HAP-1 (cell line): ENCODE results near the gene HDLBP.

ENCODE experiments used
- DNase-seq, 2 experiments: peaks; one replicate each; pipeline ENCODE4 v3.0.0-alpha.2; 2016 to 2020; ENCODE audit warnings: low spot score in 2 of 2
- H3K27me3 ChIP-seq: fragments of 250-450 bp; sonication (Bioruptor Pico); 2 replicates; pipeline ENCODE4 v1.5.1; 2020; ENCODE audit warnings: low read depth, mild to moderate bottlenecking, moderate library complexity
- H3K36me3 ChIP-seq: fragments of 250-450 bp; sonication (Bioruptor Pico); replicated peaks from 2 replicates; pipeline ENCODE4 v1.5.1; 2020; ENCODE audit warnings: mild to moderate bottlenecking
- H3K4me1 ChIP-seq: fragments of 250-450 bp; sonication (Bioruptor Pico); 2 replicates; pipeline ENCODE4 v1.5.1; 2020; ENCODE audit warnings: mild to moderate bottlenecking
- H3K4me3 ChIP-seq: fragments of 250-450 bp; sonication (Bioruptor Pico); 2 replicates; pipeline ENCODE4 v1.5.1; 2020; ENCODE audit warnings: mild to moderate bottlenecking, moderate library complexity
- H3K9me3 ChIP-seq: fragments of 250-450 bp; sonication (Bioruptor Pico); 2 replicates; pipeline ENCODE4 v1.5.1; 2020; ENCODE audit warnings: mild to moderate bottlenecking, moderate library complexity
- in situ Hi-C: fragments of 300-500 bp; cut with MboI; formaldehyde crosslinking; loops from 3 replicates; pipeline ENCODE4 v1.14.3; 2020; ENCODE audit warnings: low sequenced_read_pairs, inconsistent platforms, mixed read lengths

The HDLBP gene

DNA sequence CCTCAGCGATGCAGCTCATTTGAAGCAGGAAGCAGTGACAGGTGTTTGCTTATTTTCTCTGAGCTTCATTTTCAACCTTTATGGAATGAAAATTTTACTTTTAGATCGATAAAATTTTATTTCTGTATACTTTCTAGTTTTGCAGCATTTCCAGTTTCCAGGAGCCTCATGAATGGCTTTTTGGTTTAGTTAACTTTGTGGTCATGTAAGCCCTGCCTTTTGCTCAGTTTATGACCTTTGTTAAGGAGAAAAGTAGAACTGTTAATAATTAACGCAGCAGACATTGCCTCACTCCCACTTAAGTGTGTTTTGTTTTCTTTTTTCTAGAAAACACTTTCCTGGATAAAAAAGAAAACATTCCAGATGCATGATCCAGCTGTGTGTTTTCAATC is 36.2 kb upstream of the HDLBP start:
- peaks cover 70% of the 10 kb centered on the region for H3K36me3 ChIP-seq
- in situ Hi-C loops = loop anchor here (10.0 kb wide), 1 partner anchor 533 kb away; no protein-coding TSS in a partner anchor
- no peaks in the 10 kb centered on the region for H3K9me3 ChIP-seq
- peaks cover 7% of the 10 kb centered on the region for H3K4me1 ChIP-seq
- no peak overlapping the region for H3K4me3 ChIP-seq
- H3K27me3 ChIP-seq = no peaks in the 10 kb centered on the region
- DNase-seq = no peak

DNA sequence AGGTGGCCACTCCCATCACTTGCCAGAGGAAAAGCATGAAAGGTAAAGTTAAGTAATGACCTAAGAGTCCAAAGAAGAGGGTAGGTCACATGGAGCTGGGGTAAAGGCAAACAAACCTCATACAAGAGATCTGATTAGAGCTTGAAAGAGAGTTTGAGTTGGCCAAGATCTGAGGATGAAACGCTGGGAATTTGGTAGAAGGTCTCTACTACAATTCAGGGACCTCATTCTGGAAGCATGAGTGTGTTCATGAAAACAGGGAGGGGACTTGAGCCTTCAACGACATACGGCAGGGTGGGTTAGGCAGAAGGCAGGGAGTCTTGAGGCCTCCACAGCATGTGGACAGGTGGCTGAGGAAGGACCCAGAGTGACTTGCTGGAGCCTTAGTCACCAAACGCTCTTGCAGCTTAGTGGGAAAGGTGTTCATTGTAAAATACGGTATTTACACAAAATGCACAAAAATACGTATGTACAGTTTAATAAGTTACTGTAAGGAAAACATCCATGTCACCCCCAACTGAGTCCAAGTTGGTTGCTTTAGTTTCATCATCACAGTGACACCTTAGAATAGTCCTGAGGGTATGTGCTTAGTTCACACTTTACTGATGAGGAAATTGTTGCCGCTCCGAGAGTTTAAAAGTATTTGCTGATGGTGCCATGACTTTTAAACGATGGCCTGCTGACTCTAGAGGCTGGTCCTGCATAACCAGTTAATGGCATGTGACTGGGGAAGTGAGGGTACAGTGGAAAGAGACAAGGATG is 35.6 kb upstream of the HDLBP start:
- H3K36me3 ChIP-seq = peaks cover 76% of the 10 kb centered on the region
- in situ Hi-C loops = loop anchor here (10.0 kb wide), 1 partner anchor 534 kb away; no protein-coding TSS in a partner anchor
- H3K4me3 ChIP-seq = no peak overlapping the region
- no peaks in the 10 kb centered on the region for H3K9me3 ChIP-seq
- H3K4me1 ChIP-seq = peaks cover 7% of the 10 kb centered on the region
- no peaks in the 10 kb centered on the region for H3K27me3 ChIP-seq
- no peak for DNase-seq

DNA sequence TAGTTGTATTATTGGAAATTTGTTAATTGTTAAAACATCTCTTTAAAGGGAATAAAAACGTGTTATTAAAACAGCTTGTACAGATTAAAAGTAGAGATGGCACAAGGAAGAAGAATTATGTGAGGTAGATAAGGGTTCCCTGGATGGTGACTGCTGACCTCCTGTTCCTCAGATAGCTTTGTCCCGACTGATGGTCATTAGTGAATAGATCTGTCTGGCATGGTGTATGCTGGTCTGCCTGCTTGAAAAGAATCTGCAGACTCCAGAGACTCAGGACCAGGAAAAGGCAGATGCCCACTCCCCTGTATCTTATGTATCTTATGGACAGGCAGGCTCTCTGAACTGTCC is 35.0 kb upstream of the HDLBP start:
- Histone ChIP-seq H3K9me3 (no peaks in the 10 kb centered on the region), H3K4me3 (no peak overlapping the region), H3K36me3 (peaks cover 81% of the 10 kb centered on the region), H3K27me3 (no peaks in the 10 kb centered on the region), H3K4me1 (peaks cover 7% of the 10 kb centered on the region)
- in situ Hi-C loops = loop anchor here (10.0 kb wide), 1 partner anchor 534 kb away; no protein-coding TSS in a partner anchor
- no peak for DNase-seq

DNA sequence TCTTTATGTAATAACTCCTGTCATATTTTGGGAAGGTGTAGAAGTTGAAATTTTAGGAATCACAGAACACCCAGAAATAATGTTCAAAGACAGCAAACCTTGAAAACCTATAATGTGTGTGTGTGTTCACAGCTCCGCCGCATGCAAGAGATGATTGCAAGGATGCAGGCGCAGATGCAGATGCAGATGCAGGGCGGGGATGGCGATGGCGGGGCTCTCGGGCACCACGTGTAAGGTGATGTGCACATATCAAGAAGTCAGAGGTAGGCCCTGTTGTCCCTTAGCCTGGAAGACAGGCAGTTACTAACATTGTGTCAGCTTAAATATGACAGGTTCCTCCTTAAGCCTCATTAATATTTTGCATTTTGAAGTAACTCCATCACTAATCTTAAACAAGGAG is 34.5 kb upstream of the HDLBP start:
- Histone ChIP-seq H3K4me1 (peaks cover 4% of the 10 kb centered on the region), H3K4me3 (no peak overlapping the region), H3K36me3 (peaks cover 87% of the 10 kb centered on the region), H3K9me3 (no peaks in the 10 kb centered on the region), H3K27me3 (no peaks in the 10 kb centered on the region)
- DNase-seq = no peak
- in situ Hi-C loops = loop anchor here (10.0 kb wide), 1 partner anchor 535 kb away; no protein-coding TSS in a partner anchor

DNA sequence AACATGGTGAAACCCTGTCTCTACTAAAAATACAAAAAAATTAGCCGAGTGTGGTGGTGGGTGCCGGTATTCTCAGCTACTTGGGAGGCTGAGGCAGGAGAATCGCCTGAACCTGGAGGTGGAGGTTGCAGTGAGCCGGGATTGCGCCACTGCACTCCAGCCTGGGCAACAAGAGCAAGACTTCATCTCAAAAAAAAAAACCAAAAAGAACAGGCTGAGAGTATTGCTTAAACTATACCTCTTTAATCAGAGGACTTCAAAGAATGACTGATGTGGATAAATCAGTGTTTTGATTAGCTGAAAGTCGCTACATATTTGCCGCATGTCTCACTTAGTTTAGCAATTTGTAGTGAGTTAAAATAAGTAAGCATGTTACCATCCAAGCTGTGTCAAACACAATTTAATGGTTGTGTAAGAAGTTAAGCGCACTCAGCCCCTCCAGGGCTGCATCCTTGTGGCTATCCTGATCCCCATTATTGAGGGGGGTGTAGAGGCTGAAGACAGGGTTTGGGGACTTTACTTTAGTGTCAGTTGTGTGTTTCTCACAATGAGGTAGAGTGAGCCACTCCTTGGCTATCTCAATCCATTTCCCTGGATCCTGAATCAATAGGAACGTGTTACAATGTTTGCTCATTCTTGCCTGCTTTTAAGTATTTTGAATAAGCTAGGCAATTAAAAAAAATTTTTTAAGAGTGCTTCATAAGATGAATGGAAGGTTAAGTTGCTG is 29.6 kb upstream of the HDLBP start:
- Histone ChIP-seq H3K4me1 (no peaks in the 10 kb centered on the region), H3K36me3 (peaks cover 91% of the 10 kb centered on the region), H3K4me3 (no peak overlapping the region), H3K9me3 (no peaks in the 10 kb centered on the region), H3K27me3 (no peaks in the 10 kb centered on the region)
- in situ Hi-C loops = no loop called here
- no peak for DNase-seq

DNA sequence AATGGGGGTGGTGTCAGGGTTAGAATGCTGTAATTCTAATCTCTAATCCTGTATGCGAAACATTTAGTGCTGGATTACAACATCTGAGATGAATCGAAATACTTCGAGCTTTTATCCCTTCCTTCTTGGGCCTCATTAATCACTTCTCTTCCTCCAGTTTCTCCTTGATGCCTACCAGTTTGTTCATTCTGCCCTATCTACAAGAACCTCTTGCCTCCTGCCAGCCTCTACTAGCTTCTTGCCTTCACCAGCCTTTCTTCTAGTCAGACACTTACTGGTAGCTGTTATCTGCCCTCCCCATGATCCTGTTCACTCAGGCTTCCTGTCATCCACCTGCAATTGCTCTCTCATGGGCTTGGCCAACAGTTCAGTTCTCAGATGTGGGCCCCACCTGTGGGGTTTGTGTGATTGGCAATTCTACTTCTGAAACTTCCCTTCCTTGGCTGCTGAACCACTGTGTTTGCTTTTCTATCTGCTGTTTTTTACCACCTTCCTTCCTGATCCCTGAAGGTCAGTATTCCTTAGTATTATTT is 25.2 kb upstream of the HDLBP start:
- no peak for DNase-seq
- Histone ChIP-seq H3K4me1 (no peaks in the 10 kb centered on the region), H3K4me3 (no peak overlapping the region), H3K36me3 (peaks cover 87% of the 10 kb centered on the region), H3K27me3 (no peaks in the 10 kb centered on the region), H3K9me3 (no peaks in the 10 kb centered on the region)
- in situ Hi-C loops = no loop called here

DNA sequence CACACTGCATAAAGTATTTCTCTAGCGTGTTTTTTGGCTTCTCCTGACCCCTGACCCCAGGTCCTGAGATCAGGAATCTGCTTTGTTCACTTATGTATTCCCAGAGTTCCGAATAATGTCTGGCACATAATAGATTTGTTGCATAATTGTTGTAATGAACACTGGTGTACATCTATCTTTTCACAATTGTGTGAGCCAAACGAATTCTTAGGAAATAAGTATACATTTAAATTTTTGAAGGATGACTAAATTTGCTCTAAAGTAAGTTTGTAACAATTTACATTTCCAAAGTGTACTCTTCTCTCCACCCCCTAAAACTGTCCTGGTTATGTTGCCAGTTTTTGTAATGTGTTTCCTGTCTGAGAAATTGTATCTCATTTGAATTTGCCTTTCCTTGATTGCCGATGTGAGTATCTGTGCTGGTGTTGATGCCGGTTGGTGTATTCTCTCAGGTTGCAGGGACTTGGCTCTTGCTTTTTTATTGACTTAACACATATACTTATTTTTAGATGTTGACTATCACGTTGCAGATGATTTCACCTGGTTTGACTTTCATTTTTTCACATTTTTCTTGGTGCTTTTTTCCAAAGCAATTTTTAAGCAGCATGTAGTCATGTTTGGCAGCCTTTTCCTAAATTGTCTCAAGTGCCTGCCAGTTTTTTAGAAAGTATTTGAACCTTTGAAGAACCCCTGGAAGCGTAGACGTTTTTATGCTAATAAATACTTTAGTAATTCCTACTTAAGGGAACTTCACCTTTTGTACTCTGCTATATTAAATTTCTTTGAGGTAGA is 24.6 kb upstream of the HDLBP start:
- H3K4me1 ChIP-seq = no peaks in the 10 kb centered on the region
- H3K27me3 ChIP-seq = no peaks in the 10 kb centered on the region
- no peak for DNase-seq
- H3K4me3 ChIP-seq = no peak overlapping the region
- peaks cover 87% of the 10 kb centered on the region for H3K36me3 ChIP-seq
- no peaks in the 10 kb centered on the region for H3K9me3 ChIP-seq
- in situ Hi-C loops = no loop called here

DNA sequence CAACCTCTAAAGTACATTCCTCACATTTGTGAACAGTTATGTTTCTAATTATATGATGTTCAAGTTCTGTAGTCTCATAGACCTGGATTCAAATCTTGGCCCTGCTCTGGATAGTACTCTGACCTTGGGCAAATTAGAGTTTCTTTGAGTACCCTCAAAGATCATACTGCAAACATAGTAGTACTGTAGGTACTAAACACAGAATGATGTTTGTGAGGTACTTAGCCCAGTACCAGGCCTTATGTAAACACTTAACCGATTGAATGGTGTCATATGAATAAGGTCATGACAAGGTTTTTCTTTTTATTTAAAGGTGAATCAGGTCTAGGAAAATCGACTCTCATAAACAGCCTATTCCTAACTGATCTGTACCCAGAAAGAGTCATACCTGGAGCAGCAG is 19.3 kb upstream of the HDLBP start:
- Histone ChIP-seq H3K9me3 (no peaks in the 10 kb centered on the region), H3K4me1 (no peaks in the 10 kb centered on the region), H3K36me3 (peaks cover 71% of the 10 kb centered on the region), H3K27me3 (no peaks in the 10 kb centered on the region), H3K4me3 (no peak overlapping the region)
- no peak for DNase-seq
- in situ Hi-C loops = no loop called here

DNA sequence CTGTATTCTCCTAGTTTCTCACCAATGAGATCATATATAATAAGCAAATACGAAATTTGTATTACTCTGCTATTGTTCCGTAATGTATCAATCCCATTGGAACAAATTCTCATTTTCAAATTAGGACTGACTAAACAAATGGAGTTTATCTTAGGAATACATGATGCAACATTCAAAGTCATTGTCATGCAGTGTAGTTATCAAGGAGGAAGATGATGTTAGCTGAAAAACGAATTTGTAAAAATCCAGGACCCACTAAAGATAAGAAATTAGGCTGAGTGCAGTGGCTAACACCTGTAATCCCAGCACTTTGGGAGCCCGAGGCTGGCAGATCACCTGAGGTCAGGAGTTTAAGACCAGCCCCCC is 15.1 kb upstream of the HDLBP start:
- in situ Hi-C loops = no loop called here
- no peak for DNase-seq
- Histone ChIP-seq H3K4me3 (no peak overlapping the region), H3K4me1 (no peaks in the 10 kb centered on the region), H3K9me3 (no peaks in the 10 kb centered on the region), H3K27me3 (no peaks in the 10 kb centered on the region), H3K36me3 (peaks cover 67% of the 10 kb centered on the region)

DNA sequence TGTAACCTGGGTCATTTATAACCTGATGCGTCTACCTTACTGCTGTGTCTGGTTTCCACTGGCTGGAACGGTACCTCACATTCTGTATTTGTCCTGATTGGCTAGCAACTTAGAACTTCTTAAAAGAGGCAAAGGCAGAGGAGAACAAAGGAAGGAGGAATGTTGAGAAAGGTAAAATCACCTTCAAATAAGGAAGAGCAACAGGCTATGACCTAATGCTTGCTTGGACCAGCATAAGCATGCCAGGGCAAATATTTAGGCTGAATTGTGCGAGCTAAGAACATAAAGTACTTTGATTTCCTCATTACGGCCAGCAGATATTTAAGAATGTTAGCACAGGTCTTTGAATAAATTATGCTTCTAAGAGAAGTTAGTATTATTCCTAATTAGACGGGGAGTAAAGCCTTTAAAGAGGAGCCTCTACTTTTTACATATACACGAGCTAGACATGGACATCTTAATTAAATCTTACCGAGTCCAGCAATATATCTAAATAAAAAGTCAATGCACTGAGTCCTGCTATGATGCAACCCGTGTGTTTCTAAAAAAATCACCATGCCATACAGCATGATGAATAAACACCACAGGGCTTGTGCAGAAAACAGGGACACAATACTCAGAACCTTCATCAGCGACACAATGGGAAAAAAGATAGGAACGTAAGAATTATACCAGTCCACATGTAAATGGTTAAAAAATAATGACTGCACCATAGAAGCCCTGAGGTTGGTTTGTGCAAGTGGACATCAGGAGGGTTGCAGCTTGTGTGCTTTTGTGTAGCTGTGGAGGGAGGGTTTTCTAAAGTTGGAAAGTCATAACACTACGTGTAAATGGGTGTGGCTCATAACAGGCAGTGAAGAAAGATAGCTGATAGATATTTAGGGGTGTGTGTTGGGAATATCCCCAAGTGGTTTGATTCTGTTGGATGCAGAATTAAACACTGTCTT is 14.5 kb upstream of the HDLBP start:
- no peak for DNase-seq
- H3K36me3 ChIP-seq = peaks cover 67% of the 10 kb centered on the region
- in situ Hi-C loops = no loop called here

DNA sequence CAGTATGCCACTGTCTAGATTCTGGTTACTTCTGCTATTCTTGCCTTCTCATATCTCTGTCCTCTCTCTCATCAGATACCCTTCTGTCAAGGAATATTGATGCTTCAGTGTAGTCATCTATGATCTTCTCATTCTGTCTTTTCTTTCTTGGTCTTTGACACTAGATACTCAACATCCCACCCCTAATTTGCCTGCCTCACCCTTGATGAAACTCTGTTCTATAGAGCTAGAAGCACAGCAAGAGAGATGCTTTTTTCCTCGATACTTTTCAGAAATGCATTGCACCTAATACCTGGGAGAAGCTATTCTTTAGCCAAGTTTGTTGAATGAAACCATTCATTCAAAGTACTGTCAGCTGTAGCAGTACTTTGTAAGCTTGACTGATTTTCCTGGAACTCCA is 9.8 kb upstream of the HDLBP start:
- Histone ChIP-seq H3K4me1 (peaks cover 4% of the 10 kb centered on the region; the same call in 1 of the 2 replicates), H3K36me3 (peaks cover 55% of the 10 kb centered on the region), H3K27me3 (no peaks in the 10 kb centered on the region), H3K9me3 (no peaks in the 10 kb centered on the region), H3K4me3 (no peak overlapping the region)
- in situ Hi-C loops = no loop called here
- no peak for DNase-seq

More for the DNA sequence above, 14.5 kb upstream of the HDLBP start:
- no peak overlapping the region for H3K4me3 ChIP-seq
- no peaks in the 10 kb centered on the region for H3K4me1 ChIP-seq
- no peaks in the 10 kb centered on the region for H3K27me3 ChIP-seq
- H3K9me3 ChIP-seq = no peaks in the 10 kb centered on the region

DNA sequence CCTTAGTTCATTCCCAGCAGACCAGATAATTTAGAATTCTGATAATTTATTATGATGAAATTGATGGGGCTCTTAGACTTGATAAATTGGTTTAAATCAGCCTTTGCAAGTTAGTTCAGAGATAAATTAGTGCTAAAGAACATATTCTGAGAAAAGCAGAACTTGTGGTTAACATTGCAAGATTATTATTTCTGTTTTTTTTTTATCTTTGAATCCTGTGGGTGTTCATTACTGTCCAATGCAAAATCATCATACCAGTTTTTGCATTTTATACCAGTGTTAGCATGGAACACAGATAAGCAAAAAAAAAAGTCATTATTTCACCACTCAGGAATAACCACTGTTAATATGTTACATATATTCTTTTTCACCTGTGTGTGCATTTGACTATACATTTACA is 9.3 kb upstream of the HDLBP start:
- no peak for DNase-seq
- Histone ChIP-seq H3K36me3 (peaks cover 51% of the 10 kb centered on the region), H3K4me1 (peaks cover 6% of the 10 kb centered on the region), H3K4me3 (no peak overlapping the region), H3K27me3 (no peaks in the 10 kb centered on the region), H3K9me3 (no peaks in the 10 kb centered on the region)
- in situ Hi-C loops = no loop called here

DNA sequence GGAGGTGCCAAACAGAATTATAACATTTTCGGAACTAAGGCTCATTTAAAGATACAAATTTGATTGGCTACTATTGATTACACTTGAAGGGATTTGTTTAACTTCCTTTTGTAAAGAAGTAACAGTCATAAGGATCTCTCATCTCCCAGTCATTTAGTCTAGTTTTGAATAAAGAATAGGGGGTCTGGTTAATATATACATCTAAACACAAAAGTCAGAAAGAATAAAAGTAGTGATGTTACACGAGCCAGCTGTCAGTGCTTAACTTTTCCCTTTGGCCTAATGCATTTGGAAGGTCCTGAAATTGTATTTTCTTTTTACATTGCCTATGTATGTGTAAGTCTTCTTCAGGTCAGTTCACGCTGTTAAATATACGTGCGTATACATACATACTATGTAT is 8.3 kb upstream of the HDLBP start:
- no peaks in the 10 kb centered on the region for H3K9me3 ChIP-seq
- DNase-seq = no peak
- no peak overlapping the region for H3K4me3 ChIP-seq
- in situ Hi-C loops = no loop called here
- H3K4me1 ChIP-seq = peaks cover 16% of the 10 kb centered on the region
- peaks cover 46% of the 10 kb centered on the region for H3K36me3 ChIP-seq
- no peaks in the 10 kb centered on the region for H3K27me3 ChIP-seq
